ENCODE results near the gene KCNC4.

The KCNC4 gene

GRCh38 chr1:110233861-110234260 lies 23.7 kb downstream of the KCNC4 start:
- no peak for DNase-seq

- no peak for DNase-seq
Measured at GRCh38 chr1:110234691-110235090, 24.6 kb downstream of the KCNC4 start.

- no peak for DNase-seq
Measured at GRCh38 chr1:110235181-110235833, 25.2 kb downstream of the KCNC4 start.

GRCh38 chr1:110235834-110236682 lies 25.9 kb downstream of the KCNC4 start:
- DNase-seq: no peak

GRCh38 chr1:110237386-110238152 lies 27.5 kb downstream of the KCNC4 start:
- DNase-seq: no peak

- no peak for DNase-seq
Measured at GRCh38 chr1:110239441-110240430, 29.6 kb downstream of the KCNC4 start.

- no peak for DNase-seq
Measured at GRCh38 chr1:110240476-110241210, 30.5 kb downstream of the KCNC4 start.

GRCh38 chr1:110241516-110241915 lies 31.4 kb downstream of the KCNC4 start:
- no peak for DNase-seq

- DNase-seq: no peak
Measured at GRCh38 chr1:110242062-110242461, 31.9 kb downstream of the KCNC4 start.

- no peak for DNase-seq
Measured at GRCh38 chr1:110242731-110243130, 32.6 kb downstream of the KCNC4 start.

- DNase-seq: no peak
Measured at GRCh38 chr1:110243146-110243545, 33.0 kb downstream of the KCNC4 start.

- DNase-seq: no peak
Measured at GRCh38 chr1:110243574-110243973, 33.5 kb downstream of the KCNC4 start.

- no peak for DNase-seq
Measured at GRCh38 chr1:110245876-110246620, 35.9 kb downstream of the KCNC4 start.

GRCh38 chr1:110248746-110249145 lies 38.6 kb downstream of the KCNC4 start:
- DNase-seq: no peak

GRCh38 chr1:110249256-110249655 lies 39.1 kb downstream of the KCNC4 start:
- DNase-seq: no peak

GRCh38 chr1:110250008-110250407 lies 39.9 kb downstream of the KCNC4 start:
- no peak for DNase-seq

GRCh38 chr1:110250749-110251148 lies 40.6 kb downstream of the KCNC4 start:
- no peak for DNase-seq

GRCh38 chr1:110253213-110253612 lies 43.1 kb downstream of the KCNC4 start:
- no peak for DNase-seq

GRCh38 chr1:110254604-110255391 lies 44.7 kb downstream of the KCNC4 start:
- no peak for DNase-seq

- DNase-seq: no peak
Measured at GRCh38 chr1:110255392-110255787, 45.3 kb downstream of the KCNC4 start.

Data from cortex of kidney (tissue), 1 donor.